ENCODE measurements around the gene AGPAT3.

AGPAT3 gene

GRCh38 chr21:43976661-43977060, 111.6 kb downstream of the AGPAT3 start:
- DNase-seq (ENCODE audit: low spot score), result no peak

- no peak for DNase-seq (ENCODE audit: low spot score)
Measured at GRCh38 chr21:43978060-43978459, 113.0 kb downstream of the AGPAT3 start.

- no peak for DNase-seq (ENCODE audit: low spot score)
Measured at GRCh38 chr21:43979654-43980053, 114.6 kb downstream of the AGPAT3 start.

- DNase-seq (ENCODE audit: low spot score), result no peak
Measured at GRCh38 chr21:43981151-43981870, 116.3 kb downstream of the AGPAT3 start.

- no peak for DNase-seq (ENCODE audit: low spot score)
Measured at GRCh38 chr21:43981871-43982210, 116.8 kb downstream of the AGPAT3 start.

GRCh38 chr21:43982489-43983078, 117.6 kb downstream of the AGPAT3 start:
- no peak for DNase-seq (ENCODE audit: low spot score)

- no peak for DNase-seq (ENCODE audit: low spot score)
Measured at GRCh38 chr21:43983390-43983789, 118.4 kb downstream of the AGPAT3 start.

- DNase-seq (ENCODE audit: low spot score), result no peak
Measured at GRCh38 chr21:43983860-43984420, 118.9 kb downstream of the AGPAT3 start.

GRCh38 chr21:43984905-43985689, 120.1 kb downstream of the AGPAT3 start:
- no peak for DNase-seq (ENCODE audit: low spot score)

- no peak for DNase-seq (ENCODE audit: low spot score)
Measured at GRCh38 chr21:43985690-43986251, 120.7 kb downstream of the AGPAT3 start.

- DNase-seq (ENCODE audit: low spot score), result no peak
Measured at GRCh38 chr21:43986544-43987451, 121.8 kb downstream of the AGPAT3 start.

GRCh38 chr21:43987509-43987908, 122.5 kb downstream of the AGPAT3 start:
- DNase-seq (ENCODE audit: low spot score), result no peak

GRCh38 chr21:43988016-43988415, 123.0 kb downstream of the AGPAT3 start:
- DNase-seq (ENCODE audit: low spot score), result no peak

- DNase-seq (ENCODE audit: low spot score), result no peak
Measured at GRCh38 chr21:43988506-43989230, 123.6 kb downstream of the AGPAT3 start.

- no peak for DNase-seq (ENCODE audit: low spot score)
Measured at GRCh38 chr21:43989401-43989800, 124.4 kb downstream of the AGPAT3 start.

GRCh38 chr21:43991447-43991991, 126.5 kb downstream of the AGPAT3 start:
- no peak for DNase-seq (ENCODE audit: low spot score)

GRCh38 chr21:43992121-43992520, 127.1 kb downstream of the AGPAT3 start:
- no peak for DNase-seq (ENCODE audit: low spot score)

- DNase-seq (ENCODE audit: low spot score), result no peak
Measured at GRCh38 chr21:43993420-43993934, 128.5 kb downstream of the AGPAT3 start.

GRCh38 chr21:43994085-43994484, 129.1 kb downstream of the AGPAT3 start:
- no peak for DNase-seq (ENCODE audit: low spot score)

GRCh38 chr21:43994646-43995045, 129.6 kb downstream of the AGPAT3 start:
- no peak for DNase-seq (ENCODE audit: low spot score)

All from kidney capillary endothelial cell (primary cell).